HepG2 (cell line): ENCODE data around the gene SNAP23.
A peak's percentile ranks its signal among the peaks of the same experiment; 100 is the strongest.

ENCODE experiments used
- CCAR2 ChIP-seq: fragments of 200-400 bp; formaldehyde crosslinking; optimal IDR thresholded peaks from 2 replicates; pipeline ENCODE3; 2018; ENCODE audit warnings: low read depth, mild to moderate bottlenecking, low read length, moderate library complexity
- DMTF1 ChIP-seq: sonication (generic); formaldehyde crosslinking; IDR thresholded peaks from 2 replicates; pipeline ENCODE4 v1.4.0; 2020; ENCODE audit warnings: mild to moderate bottlenecking, missing genetic modification reagents
- ELF1 ChIP-seq: sonication (generic); formaldehyde crosslinking; IDR thresholded peaks from 2 replicates; pipeline ENCODE4 v1.4.0; 2020; ENCODE audit warnings: missing genetic modification reagents
- PHF8 ChIP-seq: sonication (generic); formaldehyde crosslinking; IDR thresholded peaks from 2 replicates; pipeline ENCODE4 v1.5.0; 2020; ENCODE audit warnings: missing genetic modification reagents

- TF ChIP-seq CCAR2 (no peak), DMTF1 (no peak), ELF1 (CRISPR knock-in tag) (peak; percentile 87), PHF8 (CRISPR knock-in tag) (peak; percentile 85)
These were observed at the start of gene SNAP23 for GRCh38 chr15:42495361-42496212.
